Vagina (tissue), 2 donors: ENCODE measurements around the gene ATP11A. TPM values are rescaled to one million over a fixed set of nuclear protein-coding genes. Genes with fewer than 3 reads are reported as not detected.

Source experiments
- DNase-seq, 2 donors: peaks; one replicate each; pipeline ENCODE4 v3.0.0-alpha.2; 2017; ENCODE audit errors: extremely low spot score in 2 of 2
- H3K27ac ChIP-seq: fragments of 200-600 bp; sonication (generic); one replicate; pipeline ENCODE4 v1.5.1; 2019
- H3K27me3 ChIP-seq: fragments of 200-600 bp; sonication (generic); one replicate; pipeline ENCODE4 v1.5.1; 2019
- H3K36me3 ChIP-seq, 2 donors: fragments of 200-600 bp; sonication (generic); one replicate each; pipeline ENCODE4 v1.5.1; 2017 to 2019
- H3K4me1 ChIP-seq: fragments of 200-600 bp; sonication (generic); one replicate; pipeline ENCODE4 v1.5.1; 2019
- H3K4me3 ChIP-seq, 2 donors: fragments of 200-600 bp; sonication (generic); 1 replicate in 1 of 2; 2 replicates in 1 of 2; pipeline ENCODE4 v1.5.1; 2016 to 2019
- H3K9me3 ChIP-seq: fragments of 200-600 bp; sonication (generic); one replicate; pipeline ENCODE4 v1.5.1; 2019
- POLR2A ChIP-seq, 2 donors: fragments of 450-650 bp; IDR thresholded peaks; one replicate each; pipeline ENCODE4 v1.6.1; 2017; ENCODE audit warnings: antibody characterized with exemption in 2 of 2, mild to moderate bottlenecking in 2 of 2, moderate library complexity in 2 of 2
- POLR2AphosphoS5 ChIP-seq, 2 donors: sonication (generic); formaldehyde crosslinking; IDR thresholded peaks; one replicate each; pipeline ENCODE4 v1.9.0; 2017; ENCODE audit warnings: antibody characterized with exemption in 2 of 2, mild to moderate bottlenecking in 2 of 2, low read depth in 1 of 2; ENCODE audit not compliant: insufficient read depth in 1 of 2
- intact Hi-C: fragments of 100-400 bp; cut with DNase I; formaldehyde crosslinking; loops from one replicate; pipeline ENCODE4 v1.15.1; 2023
- total RNA-seq: library from RNA; depleted of rRNA; stranded (reverse); fragments of >200 nt; gene quantifications from one replicate; pipeline ENCODE4 v1.2.3, GENCODE V29; 2016
- TF ChIP-seq, protein P1 (sequence below), 3 experiments: fragments of 450-650 bp in 2 of 3; fragments of 200-600 bp in 1 of 3; sonication (generic) in 1 of 3; IDR thresholded peaks; one replicate each; pipeline ENCODE4 v1.5.1; 2017 to 2019; ENCODE audit warnings: antibody characterized with exemption in 3 of 3, mild to moderate bottlenecking in 2 of 3, moderate library complexity in 2 of 3

ATP11A gene
- total RNA-seq, 1 donor from 2014 or later: 33.4 TPM

DNA sequence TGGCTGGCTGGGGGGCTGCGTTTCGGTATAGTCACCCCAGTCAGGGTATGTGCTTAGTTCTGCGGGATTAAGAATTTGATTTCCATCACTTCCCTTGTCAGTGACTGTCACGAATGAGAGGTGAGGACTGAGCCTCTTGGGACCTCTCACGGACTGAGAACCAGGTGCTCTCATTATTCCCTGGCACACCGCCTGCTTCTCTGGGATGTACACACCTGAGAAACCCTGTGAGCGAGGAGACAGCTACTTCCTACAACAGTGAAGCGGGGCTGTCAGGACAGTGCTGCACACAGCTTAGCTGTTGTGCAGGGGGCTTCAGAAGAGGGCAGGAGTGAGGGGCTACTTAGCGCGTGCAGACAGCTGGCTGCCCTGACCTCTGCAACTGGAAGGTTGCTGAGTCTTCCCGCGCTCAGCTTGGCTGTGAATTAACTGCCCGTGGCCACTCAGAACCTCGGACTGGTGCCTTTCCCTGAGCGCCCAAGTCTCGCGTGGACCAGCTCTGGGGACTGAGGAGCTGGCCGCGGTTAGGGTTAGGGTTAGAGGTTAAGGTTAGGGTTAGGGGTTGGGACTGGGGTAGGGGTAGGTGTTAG is 213.9 kb downstream of the ATP11A start:
- no peaks in the 10 kb centered on the region for H3K27me3 ChIP-seq
- H3K27ac ChIP-seq: no peak overlapping the region
- DNase-seq: no peak
- no peaks in the 10 kb centered on the region for H3K36me3 ChIP-seq
- TF ChIP-seq, protein P1, sequence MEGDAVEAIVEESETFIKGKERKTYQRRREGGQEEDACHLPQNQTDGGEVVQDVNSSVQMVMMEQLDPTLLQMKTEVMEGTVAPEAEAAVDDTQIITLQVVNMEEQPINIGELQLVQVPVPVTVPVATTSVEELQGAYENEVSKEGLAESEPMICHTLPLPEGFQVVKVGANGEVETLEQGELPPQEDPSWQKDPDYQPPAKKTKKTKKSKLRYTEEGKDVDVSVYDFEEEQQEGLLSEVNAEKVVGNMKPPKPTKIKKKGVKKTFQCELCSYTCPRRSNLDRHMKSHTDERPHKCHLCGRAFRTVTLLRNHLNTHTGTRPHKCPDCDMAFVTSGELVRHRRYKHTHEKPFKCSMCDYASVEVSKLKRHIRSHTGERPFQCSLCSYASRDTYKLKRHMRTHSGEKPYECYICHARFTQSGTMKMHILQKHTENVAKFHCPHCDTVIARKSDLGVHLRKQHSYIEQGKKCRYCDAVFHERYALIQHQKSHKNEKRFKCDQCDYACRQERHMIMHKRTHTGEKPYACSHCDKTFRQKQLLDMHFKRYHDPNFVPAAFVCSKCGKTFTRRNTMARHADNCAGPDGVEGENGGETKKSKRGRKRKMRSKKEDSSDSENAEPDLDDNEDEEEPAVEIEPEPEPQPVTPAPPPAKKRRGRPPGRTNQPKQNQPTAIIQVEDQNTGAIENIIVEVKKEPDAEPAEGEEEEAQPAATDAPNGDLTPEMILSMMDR (IDR thresholded peaks at IDR 0.05): no peak
- no peak for TF ChIP-seq POLR2AphosphoS5 (IDR thresholded peaks at IDR 0.05; ENCODE audit: insufficient read depth in 1 of 2, low read depth in 1 of 2)
- TF ChIP-seq POLR2A (IDR thresholded peaks at IDR 0.05): no peak
- H3K4me1 ChIP-seq: no peaks in the 10 kb centered on the region
- intact Hi-C loops: no loop called here
- H3K4me3 ChIP-seq: no peak overlapping the region
- no peaks in the 10 kb centered on the region for H3K9me3 ChIP-seq

DNA sequence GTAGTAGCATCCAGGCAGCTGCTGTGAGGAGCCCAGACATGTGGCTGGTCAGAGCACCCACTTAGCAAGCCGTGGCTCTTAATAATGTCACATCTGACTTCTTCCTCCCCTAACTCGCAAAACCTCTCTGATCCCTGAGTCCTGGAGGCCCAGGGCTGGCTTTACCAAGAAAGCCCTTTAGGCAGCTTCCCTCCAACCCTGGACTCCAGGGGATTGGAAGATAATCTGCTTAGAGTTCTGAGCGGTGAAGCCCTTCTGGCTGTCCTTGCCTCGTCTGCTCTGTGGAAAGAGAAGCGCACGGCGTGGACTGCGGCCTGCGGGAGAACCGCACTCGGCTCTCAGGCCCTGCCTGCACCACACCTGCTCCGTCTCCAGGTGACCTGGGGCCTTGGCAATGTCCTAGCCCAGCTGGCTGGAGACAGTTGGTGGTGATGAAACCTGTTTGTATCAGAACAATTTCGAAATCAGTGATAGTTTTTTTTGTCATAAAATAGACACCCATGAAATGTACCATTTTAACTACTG is 214.7 kb downstream of the ATP11A start:
- DNase-seq: no peak
- TF ChIP-seq POLR2A (IDR thresholded peaks at IDR 0.05) (no peak), POLR2AphosphoS5 (IDR thresholded peaks at IDR 0.05; ENCODE audit: insufficient read depth in 1 of 2, low read depth in 1 of 2) (no peak)
- TF ChIP-seq, protein P1 (IDR thresholded peaks at IDR 0.05): no peak

DNA sequence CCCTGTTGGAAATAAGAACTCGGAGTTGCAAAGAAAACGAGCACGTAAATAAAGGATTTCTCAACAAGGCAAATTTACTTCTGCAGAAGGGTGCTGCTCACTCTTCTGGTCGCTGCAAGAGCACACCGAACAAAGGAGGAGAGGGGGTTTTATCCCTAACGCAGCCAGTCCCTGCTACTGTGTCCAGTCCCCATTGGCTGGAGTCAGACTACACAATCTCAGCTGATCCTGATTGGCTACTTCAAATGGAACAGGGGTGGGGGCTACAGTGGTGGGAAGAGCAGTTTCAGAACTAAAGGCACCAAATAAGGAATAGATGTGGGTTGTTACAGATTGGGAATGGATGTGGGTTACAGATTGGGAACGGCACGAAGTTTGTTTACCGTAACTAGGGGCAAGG is 215.2 kb downstream of the ATP11A start:
- TF ChIP-seq, protein P1 (IDR thresholded peaks at IDR 0.05): no peak
- TF ChIP-seq POLR2A (IDR thresholded peaks at IDR 0.05): no peak
- TF ChIP-seq POLR2AphosphoS5 (IDR thresholded peaks at IDR 0.05; ENCODE audit: insufficient read depth in 1 of 2, low read depth in 1 of 2): no peak
- no peak for DNase-seq
- no peaks in the 10 kb centered on the region for H3K27me3 ChIP-seq
- intact Hi-C loops: no loop called here
- H3K4me3 ChIP-seq: no peak overlapping the region
- H3K27ac ChIP-seq: no peak overlapping the region
- no peaks in the 10 kb centered on the region for H3K9me3 ChIP-seq
- no peaks in the 10 kb centered on the region for H3K36me3 ChIP-seq
- H3K4me1 ChIP-seq: no peaks in the 10 kb centered on the region

More for the DNA sequence above, 214.7 kb downstream of the ATP11A start:
- Histone ChIP-seq H3K4me3 (no peak overlapping the region), H3K9me3 (no peaks in the 10 kb centered on the region), H3K27ac (no peak overlapping the region), H3K4me1 (no peaks in the 10 kb centered on the region), H3K27me3 (no peaks in the 10 kb centered on the region), H3K36me3 (no peaks in the 10 kb centered on the region)
- intact Hi-C loops: no loop called here

DNA sequence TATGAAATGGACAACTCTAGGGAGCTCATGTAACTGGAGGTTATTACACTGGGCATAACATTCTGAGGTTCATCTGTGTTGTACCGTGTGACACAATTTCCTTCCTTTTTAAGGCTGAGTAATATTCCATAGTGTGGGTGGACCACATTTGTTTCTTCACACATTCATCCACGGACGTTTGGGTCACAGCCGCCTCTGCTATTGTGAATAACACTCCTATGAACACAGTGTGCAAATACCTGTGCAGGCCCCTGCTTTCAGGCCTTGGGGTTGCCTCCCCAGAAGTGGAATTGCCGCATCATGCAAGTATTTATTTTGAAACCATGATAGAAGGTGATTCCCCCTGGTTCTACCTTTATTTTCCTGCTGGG is 215.8 kb downstream of the ATP11A start:
- H3K36me3 ChIP-seq: no peaks in the 10 kb centered on the region
- TF ChIP-seq POLR2AphosphoS5 (IDR thresholded peaks at IDR 0.05; ENCODE audit: insufficient read depth in 1 of 2, low read depth in 1 of 2) (no peak), POLR2A (IDR thresholded peaks at IDR 0.05) (no peak)
- TF ChIP-seq, protein P1 (IDR thresholded peaks at IDR 0.05): no peak
- no peaks in the 10 kb centered on the region for H3K27me3 ChIP-seq
- intact Hi-C loops: no loop called here
- DNase-seq: no peak
- H3K4me3 ChIP-seq: no peak overlapping the region
- no peak overlapping the region for H3K27ac ChIP-seq
- H3K4me1 ChIP-seq: no peaks in the 10 kb centered on the region
- H3K9me3 ChIP-seq: no peaks in the 10 kb centered on the region

DNA sequence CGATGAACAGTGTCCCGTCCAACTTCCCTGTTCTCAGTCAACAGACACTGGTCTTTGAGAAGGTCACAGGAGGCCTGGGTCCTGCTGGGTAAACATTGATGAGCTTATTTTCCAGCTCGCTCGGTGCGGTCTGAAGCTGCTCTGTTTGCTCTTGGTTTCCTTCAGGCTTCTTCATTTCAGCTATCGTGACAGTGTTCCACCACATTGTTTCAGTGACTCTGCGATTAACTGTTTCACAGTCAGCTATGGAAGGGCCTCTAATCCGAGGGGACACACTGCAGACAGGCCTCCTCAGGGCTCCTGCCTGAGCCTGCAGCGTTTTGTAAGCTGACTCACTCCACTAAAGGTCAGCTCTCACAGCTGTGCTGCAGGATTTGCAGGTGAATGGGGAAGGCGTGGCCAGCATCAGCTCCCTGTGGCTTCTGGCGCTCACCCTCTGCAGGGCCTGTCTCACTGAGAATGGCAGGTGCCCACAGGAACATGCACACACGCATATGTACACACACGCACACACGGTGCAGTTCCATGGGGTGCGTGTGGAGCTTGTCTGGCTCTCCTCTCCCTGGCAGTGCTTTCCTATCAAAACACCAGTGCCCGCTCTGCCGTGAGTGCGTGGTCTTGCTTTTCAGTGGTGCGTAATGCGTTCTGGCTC is 216.3 kb downstream of the ATP11A start:
- no peak for DNase-seq
- intact Hi-C loops: no loop called here

More for the DNA sequence above, 216.3 kb downstream of the ATP11A start:
- TF ChIP-seq POLR2A (IDR thresholded peaks at IDR 0.05) (no peak), POLR2AphosphoS5 (IDR thresholded peaks at IDR 0.05; ENCODE audit: insufficient read depth in 1 of 2, low read depth in 1 of 2) (no peak)
- TF ChIP-seq, protein P1 (IDR thresholded peaks at IDR 0.05): no peak
- Histone ChIP-seq H3K4me1 (no peaks in the 10 kb centered on the region), H3K27ac (no peak overlapping the region), H3K4me3 (no peak overlapping the region), H3K27me3 (no peaks in the 10 kb centered on the region), H3K9me3 (no peaks in the 10 kb centered on the region), H3K36me3 (no peaks in the 10 kb centered on the region)
